OCI-LY7 (cell line): ENCODE results near the gene MCM3. TPM values are rescaled to one million over a fixed set of nuclear protein-coding genes. Genes with fewer than 3 reads are reported as not detected.

Experiments
- BruUV-seq: library from RNA; stranded (reverse); fragments of 400-500 nt; replicated peaks from 2 replicates; lab custom pipeline; 2021; lab: Mats Ljungman, UMichigan
- CTCF ChIA-PET: fragments of 300-600 bp; sonication (Branson Sonifier 250); formaldehyde crosslinking; loops from one replicate; lab custom pipeline; 2022; ENCODE audit warnings: antibody characterized with exemption; ENCODE audit not compliant: unreplicated experiment; lab: Charles Lee
- POLR2A ChIA-PET: fragments of 300-600 bp; sonication (Branson Sonifier 250); formaldehyde crosslinking; loops from one replicate; lab custom pipeline; 2022; ENCODE audit warnings: antibody characterized with exemption; lab: Charles Lee
- DNase-seq: peaks from one replicate; pipeline ENCODE4 v3.0.0-alpha.2; 2015; ENCODE audit warnings: low spot score
- H2AFZ ChIP-seq: fragments of 200-600 bp; sonication (generic), shearing (Covaris generic); 2 replicates; pipeline ENCODE4 v1.6.1; 2014; ENCODE audit warnings: mild to moderate bottlenecking, antibody characterized with exemption, low read length, moderate library complexity
- H3K27ac ChIP-seq: fragments of 200-600 bp; sonication (generic); 2 replicates; pipeline ENCODE4 v1.5.1; 2014; ENCODE audit warnings: mixed run types, low read depth, mild to moderate bottlenecking, moderate library complexity, low read length, inconsistent platforms; ENCODE audit not compliant: poor library complexity, severe bottlenecking
- H3K36me3 ChIP-seq: fragments of 200-600 bp; sonication (generic); 2 replicates; pipeline ENCODE4 v1.6.1; 2014; ENCODE audit warnings: mild to moderate bottlenecking, antibody characterized with exemption, low read length, moderate library complexity, mixed read lengths; ENCODE audit not compliant: insufficient read depth
- H3K4me1 ChIP-seq: fragments of 200-600 bp; sonication (generic); 2 replicates; pipeline ENCODE4 v1.5.1; 2014; ENCODE audit warnings: mild to moderate bottlenecking, low read length; ENCODE audit not compliant: insufficient read depth, poor library complexity, severe bottlenecking
- H3K4me2 ChIP-seq: fragments of 200-600 bp; sonication (generic); 2 replicates; pipeline ENCODE4 v1.6.1; 2014; ENCODE audit warnings: mild to moderate bottlenecking, low read length
- H3K4me3 ChIP-seq: fragments of 200-600 bp; sonication (generic); 2 replicates; pipeline ENCODE4 v1.5.1; 2014; ENCODE audit warnings: mild to moderate bottlenecking, low read depth, low read length; ENCODE audit not compliant: poor library complexity, severe bottlenecking
- H3K79me2 ChIP-seq: fragments of 200-600 bp; sonication (generic); 2 replicates; pipeline ENCODE4 v1.6.1; 2016; ENCODE audit warnings: low read depth, mild to moderate bottlenecking, low read length, moderate library complexity, mixed read lengths; ENCODE audit not compliant: insufficient read depth
- H3K9me2 ChIP-seq: fragments of 200-600 bp; sonication (generic); 2 replicates; pipeline ENCODE4 v1.6.1; 2016; ENCODE audit warnings: mild to moderate bottlenecking, low read length, mixed read lengths; ENCODE audit not compliant: insufficient read depth
- H3K9me3 ChIP-seq: fragments of 200-600 bp; sonication (generic); 2 replicates; pipeline ENCODE4 v1.6.1; 2014; ENCODE audit warnings: mild to moderate bottlenecking, mixed run types, low read length, mixed read lengths
- H4K20me1 ChIP-seq: fragments of 200-600 bp; sonication (generic); 2 replicates; pipeline ENCODE4 v1.6.1; 2014; ENCODE audit warnings: mild to moderate bottlenecking, antibody characterized with exemption, low read length, moderate library complexity, mixed read lengths; ENCODE audit not compliant: insufficient read depth
- CTCF ChIP-seq: fragments of 200-600 bp; sonication (generic); conservative IDR thresholded peaks from 2 replicates; pipeline ENCODE4 v1.5.1; 2014; ENCODE audit warnings: mild to moderate bottlenecking, antibody characterized with exemption, low read length, moderate library complexity, mixed read lengths
- EZH2phosphoT487 ChIP-seq: fragments of 200-600 bp; sonication (generic); IDR thresholded peaks from 2 replicates; pipeline ENCODE4 v1.6.1; 2018; ENCODE audit warnings: low read depth, borderline replicate concordance, mild to moderate bottlenecking, mixed run types, antibody characterized with exemption, low read length, moderate library complexity, mixed read lengths
- intact Hi-C: fragments of 100-400 bp; cut with micrococcal nuclease; formaldehyde crosslinking; loops from one replicate; pipeline ENCODE4 v1.10.0; 2022; ENCODE audit not compliant: unreplicated experiment
- total RNA-seq, 2 experiments: library from RNA; depleted of rRNA in 1 of 2; stranded (reverse); fragments of >200 nt in 1 of 2; shearing (Covaris generic) in 1 of 2; gene quantifications; 2 replicates each; pipeline ENCODE4 v1.2.3, GENCODE V29; 2014 to 2022

The MCM3 gene
- total RNA-seq, 2 experiments from 2014 or later, result 272 to 295 TPM

GRCh38 chr6:52251113-52251512 is 33.4 kb downstream of the MCM3 start:
- no peaks in the 10 kb centered on the region for H3K9me3 ChIP-seq
- POLR2A ChIA-PET, result interaction anchor here (1.2 kb wide), 1 partner anchor 34 kb away, joined by 3 read pairs; no protein-coding TSS in a partner anchor

GRCh38 chr6:52249078-52249477 is 35.5 kb downstream of the MCM3 start:
- H3K36me3 ChIP-seq, result no peaks in the 10 kb centered on the region
- no TSS peak for BruUV-seq
- TF ChIP-seq CTCF (no peak), EZH2phosphoT487 (no peak)
- no peak overlapping the region for H3K27ac ChIP-seq
- H2AFZ ChIP-seq, result no peak overlapping the region
- no peaks in the 10 kb centered on the region for H3K9me2 ChIP-seq
- no peak overlapping the region for H3K4me2 ChIP-seq
- intact Hi-C loops, result no loop called here
- ChIA-PET CTCF (no interaction called here), POLR2A (interaction anchor here (0.7 kb wide), 1 partner anchor 148 kb away, joined by 3 read pairs; no protein-coding TSS in a partner anchor)
- no peaks in the 10 kb centered on the region for H3K9me3 ChIP-seq
- H3K4me3 ChIP-seq, result no peak overlapping the region
- H3K4me1 ChIP-seq, result no peaks in the 10 kb centered on the region
- no peaks in the 10 kb centered on the region for H3K79me2 ChIP-seq
- DNase-seq, result no peak
- no peaks in the 10 kb centered on the region for H4K20me1 ChIP-seq

More at GRCh38 chr6:52251113-52251512, 33.4 kb downstream of the MCM3 start:
- Histone ChIP-seq H3K4me3 (no peak overlapping the region), H3K27ac (no peak overlapping the region), H3K79me2 (no peaks in the 10 kb centered on the region), H3K9me2 (no peaks in the 10 kb centered on the region), H3K4me1 (no peaks in the 10 kb centered on the region), H4K20me1 (no peaks in the 10 kb centered on the region), H3K4me2 (no peak overlapping the region), H2AFZ (no peak overlapping the region), H3K36me3 (no peaks in the 10 kb centered on the region)
- intact Hi-C loops, result no loop called here
- CTCF ChIA-PET, result no interaction called here
- no peak for DNase-seq
- no peak for TF ChIP-seq CTCF
- no peak for TF ChIP-seq EZH2phosphoT487
- no TSS peak for BruUV-seq

GRCh38 chr6:52245425-52245824 is 39.1 kb downstream of the MCM3 start:
- TF ChIP-seq EZH2phosphoT487, result no peak
- no peak for TF ChIP-seq CTCF
- no peaks in the 10 kb centered on the region for H4K20me1 ChIP-seq
- H3K79me2 ChIP-seq, result no peaks in the 10 kb centered on the region
- ChIA-PET CTCF (no interaction called here), POLR2A (interaction anchor here (0.6 kb wide), 2 partner anchors 704 to 1411 kb away, joined by 3 to 5 read pairs; no protein-coding TSS in a partner anchor)
- H3K9me2 ChIP-seq, result no peaks in the 10 kb centered on the region
- no TSS peak for BruUV-seq
- H3K27ac ChIP-seq, result no peak overlapping the region
- no peak overlapping the region for H2AFZ ChIP-seq
- H3K36me3 ChIP-seq, result no peaks in the 10 kb centered on the region
- no peaks in the 10 kb centered on the region for H3K4me1 ChIP-seq
- no peak overlapping the region for H3K4me2 ChIP-seq
- intact Hi-C loops, result no loop called here
- no peak for DNase-seq
- H3K4me3 ChIP-seq, result no peak overlapping the region
- H3K9me3 ChIP-seq, result no peaks in the 10 kb centered on the region
